ENCODE results near the gene CMIP. TPM values are rescaled to one million over a fixed set of nuclear protein-coding genes. Genes with fewer than 3 reads are reported as not detected.

CMIP gene
- total RNA-seq, 1 experiment from 2014 or later, result 68.0 TPM

DNA sequence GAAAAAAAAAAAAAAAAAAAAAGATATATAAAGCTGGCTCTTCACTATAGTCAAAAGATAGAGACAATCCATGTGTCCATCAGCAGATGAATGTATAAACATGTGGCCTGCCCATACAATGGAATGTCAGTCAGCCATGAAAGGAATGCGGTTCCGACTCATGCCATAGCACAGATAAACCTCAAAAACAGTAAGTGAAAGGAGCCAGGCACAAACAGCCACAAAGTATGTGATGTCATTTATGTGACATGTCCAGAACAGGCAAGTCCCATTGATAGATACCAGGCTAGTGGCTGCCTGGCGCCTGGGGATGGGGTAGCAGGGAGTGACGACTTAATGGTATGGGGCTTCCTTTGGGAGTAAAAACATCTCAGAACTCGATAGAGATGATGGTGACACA lies 155.7 kb downstream of the CMIP start:
- peaks cover 53% of the 10 kb centered on the region for H3K4me1 ChIP-seq
- no peaks in the 10 kb centered on the region for H3K36me3 ChIP-seq (ENCODE audit: control insufficient read depth, insufficient read depth, low read length)
- Mint-ChIP-seq H3K27ac (ENCODE audit: unreplicated experiment) (peak overlapping the region; percentile 97), H3K4me3 (ENCODE audit: unreplicated experiment) (no peak overlapping the region), H3K4me1 (ENCODE audit: low read depth, unreplicated experiment) (peaks cover 51% of the 10 kb centered on the region), H3K27me3 (ENCODE audit: insufficient read depth, unreplicated experiment) (no peaks in the 10 kb centered on the region), H3K36me3 (ENCODE audit: insufficient read depth, unreplicated experiment) (peaks cover 25% of the 10 kb centered on the region), H3K9me3 (ENCODE audit: unreplicated experiment) (no peaks in the 10 kb centered on the region)
- DNase-seq, result peak; percentile 80 to 89
- intact Hi-C loops (cut with micrococcal nuclease; ENCODE audit: unreplicated experiment), result loop anchor here (1.0 kb wide), 3 partner anchors 14 to 152 kb away; no protein-coding TSS in a partner anchor
- no peaks in the 10 kb centered on the region for H3K9me3 ChIP-seq
- no TSS peak for BruUV-seq (replicated peaks)
- ChIA-PET POLR2A (interaction anchor here (0.6 to 0.8 kb wide), 4 partner anchors 41 to 603 kb away, joined by 3 to 8 read pairs (median 5); no protein-coding TSS in a partner anchor), CTCF (interaction anchor here (0.6 kb wide), 2 partner anchors 47 to 1092 kb away, joined by 4 to 6 read pairs; no protein-coding TSS in a partner anchor)
- TF ChIP-seq, protein P1, sequence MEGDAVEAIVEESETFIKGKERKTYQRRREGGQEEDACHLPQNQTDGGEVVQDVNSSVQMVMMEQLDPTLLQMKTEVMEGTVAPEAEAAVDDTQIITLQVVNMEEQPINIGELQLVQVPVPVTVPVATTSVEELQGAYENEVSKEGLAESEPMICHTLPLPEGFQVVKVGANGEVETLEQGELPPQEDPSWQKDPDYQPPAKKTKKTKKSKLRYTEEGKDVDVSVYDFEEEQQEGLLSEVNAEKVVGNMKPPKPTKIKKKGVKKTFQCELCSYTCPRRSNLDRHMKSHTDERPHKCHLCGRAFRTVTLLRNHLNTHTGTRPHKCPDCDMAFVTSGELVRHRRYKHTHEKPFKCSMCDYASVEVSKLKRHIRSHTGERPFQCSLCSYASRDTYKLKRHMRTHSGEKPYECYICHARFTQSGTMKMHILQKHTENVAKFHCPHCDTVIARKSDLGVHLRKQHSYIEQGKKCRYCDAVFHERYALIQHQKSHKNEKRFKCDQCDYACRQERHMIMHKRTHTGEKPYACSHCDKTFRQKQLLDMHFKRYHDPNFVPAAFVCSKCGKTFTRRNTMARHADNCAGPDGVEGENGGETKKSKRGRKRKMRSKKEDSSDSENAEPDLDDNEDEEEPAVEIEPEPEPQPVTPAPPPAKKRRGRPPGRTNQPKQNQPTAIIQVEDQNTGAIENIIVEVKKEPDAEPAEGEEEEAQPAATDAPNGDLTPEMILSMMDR (IDR thresholded peaks at IDR 0.05; ENCODE audit: insufficient read depth in 1 of 2, low read depth in 1 of 2, low read length in 1 of 2, severe bottlenecking in 1 of 2, unreplicated experiment in 1 of 2), result no peak
- no peaks in the 10 kb centered on the region for H3K27me3 ChIP-seq (replicated peaks; ENCODE audit: control insufficient read depth, insufficient read depth, low read length)
- H3K4me3 ChIP-seq (ENCODE audit: low read depth, low read length), result no peak overlapping the region

DNA sequence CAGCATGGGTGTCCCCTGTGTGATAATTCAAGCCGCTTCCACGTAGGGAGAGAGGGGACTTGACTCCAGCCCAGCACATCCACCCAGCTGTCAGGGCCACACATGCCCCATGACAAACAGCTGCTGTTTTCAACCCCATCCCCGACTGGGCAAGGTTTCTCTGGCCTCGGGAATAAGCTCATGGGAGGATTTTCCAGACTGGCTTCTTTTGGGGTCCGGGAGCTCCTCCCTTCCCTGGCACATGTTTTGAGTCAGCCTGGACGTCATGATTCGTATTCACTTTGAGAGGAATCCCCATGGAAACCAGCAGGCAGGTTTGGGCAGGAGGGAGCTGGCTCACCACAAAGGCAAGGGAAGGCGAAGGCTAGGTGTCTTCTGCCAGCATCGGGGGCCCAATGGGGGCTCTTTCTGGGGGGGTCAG lies 156.4 kb downstream of the CMIP start:
- H3K9me3 ChIP-seq, result no peaks in the 10 kb centered on the region
- no peaks in the 10 kb centered on the region for H3K27me3 ChIP-seq (replicated peaks; ENCODE audit: control insufficient read depth, insufficient read depth, low read length)
- peaks cover 24% of the 10 kb centered on the region for H3K36me3 Mint-ChIP-seq (ENCODE audit: insufficient read depth, unreplicated experiment)
- intact Hi-C loops (cut with micrococcal nuclease; ENCODE audit: unreplicated experiment), result no loop called here
- no peak overlapping the region for H3K4me3 ChIP-seq (ENCODE audit: low read depth, low read length)
- no peaks in the 10 kb centered on the region for H3K9me3 Mint-ChIP-seq (ENCODE audit: unreplicated experiment)
- peak overlapping the region; percentile 97 for H3K27ac Mint-ChIP-seq (ENCODE audit: unreplicated experiment)
- CTCF ChIA-PET, result no interaction called here
- POLR2A ChIA-PET, result no interaction called here
- H3K4me1 Mint-ChIP-seq (ENCODE audit: low read depth, unreplicated experiment), result peaks cover 51% of the 10 kb centered on the region
- H3K36me3 ChIP-seq (ENCODE audit: control insufficient read depth, insufficient read depth, low read length), result no peaks in the 10 kb centered on the region
- no TSS peak for BruUV-seq (replicated peaks)
- no peak overlapping the region for H3K4me3 Mint-ChIP-seq (ENCODE audit: unreplicated experiment)
- no peaks in the 10 kb centered on the region for H3K27me3 Mint-ChIP-seq (ENCODE audit: insufficient read depth, unreplicated experiment)
- TF ChIP-seq, protein P1 (IDR thresholded peaks at IDR 0.05; ENCODE audit: insufficient read depth in 1 of 2, low read depth in 1 of 2, low read length in 1 of 2, severe bottlenecking in 1 of 2, unreplicated experiment in 1 of 2), result no peak
- no peak for DNase-seq
- H3K4me1 ChIP-seq, result peaks cover 53% of the 10 kb centered on the region

DNA sequence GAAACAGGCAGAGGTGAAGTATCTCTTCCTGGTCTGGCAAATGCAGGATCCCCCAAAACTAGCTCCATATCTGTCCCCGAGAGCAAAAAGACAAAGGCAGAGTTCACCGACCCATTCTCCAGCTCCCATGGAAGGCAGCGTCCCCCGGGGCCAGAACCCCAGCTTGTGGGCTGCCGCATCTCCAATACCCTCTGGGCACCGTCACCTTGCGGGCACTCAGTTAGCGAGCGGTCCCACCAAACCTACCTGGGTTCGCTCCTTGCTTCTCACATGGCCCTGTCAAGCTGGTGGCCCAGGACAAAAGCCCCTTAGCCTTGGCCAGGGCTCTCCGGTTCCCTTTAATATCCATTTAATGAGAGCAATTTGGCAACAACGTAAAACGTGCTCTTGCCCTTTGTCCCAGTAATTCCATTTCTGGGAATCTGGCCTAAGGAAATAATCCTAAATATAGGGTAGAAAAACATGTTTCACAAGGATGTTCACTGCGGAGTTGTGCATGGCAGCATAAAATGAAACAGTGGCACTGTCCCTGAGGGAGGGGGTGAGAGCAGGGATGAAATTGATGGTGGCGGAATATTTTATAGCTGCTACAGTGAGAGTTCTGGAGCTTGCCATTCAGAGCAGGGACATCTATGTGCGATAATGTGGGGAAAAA lies 157.1 kb downstream of the CMIP start:
- no TSS peak for BruUV-seq (replicated peaks)

More for the DNA sequence above, 157.1 kb downstream of the CMIP start:
- H3K4me3 Mint-ChIP-seq (ENCODE audit: unreplicated experiment), result no peak overlapping the region
- peak overlapping the region; percentile 97 for H3K27ac Mint-ChIP-seq (ENCODE audit: unreplicated experiment)
- no peaks in the 10 kb centered on the region for H3K9me3 Mint-ChIP-seq (ENCODE audit: unreplicated experiment)
- Histone ChIP-seq H3K4me1 (peaks cover 50% of the 10 kb centered on the region), H3K27me3 (replicated peaks; ENCODE audit: control insufficient read depth, insufficient read depth, low read length) (no peaks in the 10 kb centered on the region), H3K4me3 (ENCODE audit: low read depth, low read length) (no peak overlapping the region), H3K36me3 (ENCODE audit: control insufficient read depth, insufficient read depth, low read length) (no peaks in the 10 kb centered on the region), H3K9me3 (no peaks in the 10 kb centered on the region)
- H3K36me3 Mint-ChIP-seq (ENCODE audit: insufficient read depth, unreplicated experiment), result peaks cover 28% of the 10 kb centered on the region
- TF ChIP-seq, protein P1 (IDR thresholded peaks at IDR 0.05; ENCODE audit: insufficient read depth in 1 of 2, low read depth in 1 of 2, low read length in 1 of 2, severe bottlenecking in 1 of 2, unreplicated experiment in 1 of 2), result no peak
- no peaks in the 10 kb centered on the region for H3K27me3 Mint-ChIP-seq (ENCODE audit: insufficient read depth, unreplicated experiment)
- H3K4me1 Mint-ChIP-seq (ENCODE audit: low read depth, unreplicated experiment), result peaks cover 50% of the 10 kb centered on the region
- DNase-seq, result no peak
- ChIA-PET POLR2A (no interaction called here), CTCF (interaction anchor here (0.6 kb wide), 1 partner anchor 566 kb away, joined by 3 read pairs; the partner anchor contains the start of gene ATMIN)
- intact Hi-C loops (cut with micrococcal nuclease; ENCODE audit: unreplicated experiment), result no loop called here
